ENCODE results near the gene KCNQ1.
A peak's percentile ranks its signal among the peaks of the same experiment; 100 is the strongest.
"Not testable (repeated sequence)": the region's sequence is repeated elsewhere in the genome, so short reads cannot be mapped to it uniquely, and the experiment has no call there.

KCNQ1 gene

GRCh38 chr11:2589538-2589934, 144.7 kb downstream of the KCNQ1 start:
- DNase-seq (ENCODE audit: low read depth, low spot score): no peak

- no peak for DNase-seq (ENCODE audit: low read depth, low spot score)
These were observed 145.5 kb downstream of the KCNQ1 start for GRCh38 chr11:2590131-2590964.

GRCh38 chr11:2590965-2591754, 146.4 kb downstream of the KCNQ1 start:
- DNase-seq (ENCODE audit: low read depth, low spot score): peak; percentile 44

GRCh38 chr11:2591805-2592204, 147.0 kb downstream of the KCNQ1 start:
- no peak for DNase-seq (ENCODE audit: low read depth, low spot score)

GRCh38 chr11:2592559-2593392, 148.0 kb downstream of the KCNQ1 start:
- DNase-seq (ENCODE audit: low read depth, low spot score): no peak

GRCh38 chr11:2593393-2593950, 148.7 kb downstream of the KCNQ1 start:
- no peak for DNase-seq (ENCODE audit: low read depth, low spot score)

- DNase-seq (ENCODE audit: low read depth, low spot score): no peak
These were observed 149.5 kb downstream of the KCNQ1 start for GRCh38 chr11:2594267-2594666.

- no peak for DNase-seq (ENCODE audit: low read depth, low spot score)
These were observed 150.4 kb downstream of the KCNQ1 start for GRCh38 chr11:2595204-2595603.

- no peak for DNase-seq (ENCODE audit: low read depth, low spot score)
These were observed 154.9 kb downstream of the KCNQ1 start for GRCh38 chr11:2599561-2600189.

- DNase-seq (ENCODE audit: low read depth, low spot score): no peak
These were observed 164.5 kb downstream of the KCNQ1 start for GRCh38 chr11:2609345-2609744.

- DNase-seq (ENCODE audit: low read depth, low spot score): no peak
These were observed 168.2 kb downstream of the KCNQ1 start for GRCh38 chr11:2612884-2613571.

GRCh38 chr11:2621894-2622293, 177.1 kb downstream of the KCNQ1 start:
- DNase-seq (ENCODE audit: low read depth, low spot score): no peak

GRCh38 chr11:2625183-2625582, 180.4 kb downstream of the KCNQ1 start:
- DNase-seq (ENCODE audit: low read depth, low spot score): no peak

- no peak for DNase-seq (ENCODE audit: low read depth, low spot score)
These were observed 185.9 kb downstream of the KCNQ1 start for GRCh38 chr11:2630679-2631078.

- no peak for DNase-seq (ENCODE audit: low read depth, low spot score)
These were observed 186.4 kb downstream of the KCNQ1 start for GRCh38 chr11:2631161-2631560.

GRCh38 chr11:2639763-2640162, 195.0 kb downstream of the KCNQ1 start:
- not testable (repeated sequence) for DNase-seq (ENCODE audit: low read depth, low spot score)

- no peak for DNase-seq (ENCODE audit: low read depth, low spot score)
These were observed 196.8 kb downstream of the KCNQ1 start for GRCh38 chr11:2641623-2642022.

- DNase-seq (ENCODE audit: low read depth, low spot score): no peak
These were observed 198.9 kb downstream of the KCNQ1 start for GRCh38 chr11:2643746-2644145.

- DNase-seq (ENCODE audit: low read depth, low spot score): no peak
These were observed 200.3 kb downstream of the KCNQ1 start for GRCh38 chr11:2644844-2645778.

GRCh38 chr11:2645779-2646118, 200.9 kb downstream of the KCNQ1 start:
- no peak for DNase-seq (ENCODE audit: low read depth, low spot score)

All from astrocyte of the hippocampus (primary cell).